ENCODE results near the gene FAM168B.

GRCh38 chr2:131140581-131140980, 47.3 kb upstream of the FAM168B start:
- TF ChIP-seq EGR1 (IDR thresholded peaks at IDR 0.05), result no peak
- no peak for TF ChIP-seq ZBTB7A (IDR thresholded peaks at IDR 0.05; ENCODE audit: low read depth)
- no peak for TF ChIP-seq TAF1 (IDR thresholded peaks at IDR 0.05; ENCODE audit: low read depth)
- no peak for TF ChIP-seq RAD21 (IDR thresholded peaks at IDR 0.05; ENCODE audit: low read depth)
- TF ChIP-seq EP300 (IDR thresholded peaks at IDR 0.05; ENCODE audit: borderline replicate concordance), result no peak
- TF ChIP-seq REST (IDR thresholded peaks at IDR 0.05; ENCODE audit: low read depth), result no peak
- no peak for TF ChIP-seq CEBPB (IDR thresholded peaks at IDR 0.05)
- TF ChIP-seq MAX (IDR thresholded peaks at IDR 0.05), result no peak
- no peak for TF ChIP-seq USF1 (IDR thresholded peaks at IDR 0.05)
- TF ChIP-seq NFIC (IDR thresholded peaks at IDR 0.05), result no peak
- TF ChIP-seq YY1 (IDR thresholded peaks at IDR 0.05; ENCODE audit: low read depth), result no peak
- no peak for TF ChIP-seq TEAD4 (IDR thresholded peaks at IDR 0.05)

All from Ishikawa (cell line).